HepG2 (cell line): ENCODE results near the gene WDR82. TPM values are rescaled to one million over a fixed set of nuclear protein-coding genes. Genes with fewer than 3 reads are reported as not detected.
A peak's percentile ranks its signal among the peaks of the same experiment; 100 is the strongest.

ENCODE experiments used
- AGO1 ChIP-seq: fragments of 200-400 bp; formaldehyde crosslinking; IDR thresholded peaks from 2 replicates; pipeline ENCODE4 v1.6.1; 2017; ENCODE audit warnings: mild to moderate bottlenecking, low read depth, low read length, moderate library complexity; ENCODE audit not compliant: poor library complexity, severe bottlenecking
- BCL6 ChIP-seq: IDR thresholded peaks from 2 replicates; pipeline ENCODE4 v1.6.1; 2016; ENCODE audit warnings: missing genetic modification reagents, missing compliant biosample characterization
- CEBPB ChIP-seq: IDR thresholded peaks from 2 replicates; pipeline ENCODE4 v1.6.1; 2011; ENCODE audit warnings: low read depth, low read length, improper control_type of control experiment, borderline replicate concordance
- CREB1 ChIP-seq, 2 experiments: fragments of 450-650 bp in 1 of 2; IDR thresholded peaks; 2 replicates each; pipeline ENCODE4 v1.6.1; 2016 to 2017; ENCODE audit warnings: control low read depth in 1 of 2, mild to moderate bottlenecking in 1 of 2, missing compliant biosample characterization in 1 of 2, missing genetic modification characterization in 1 of 2
- DPF2 ChIP-seq: sonication (generic); formaldehyde crosslinking; IDR thresholded peaks from 2 replicates; pipeline ENCODE4 v1.4.0; 2020; ENCODE audit warnings: mild to moderate bottlenecking, low read depth, missing genetic modification reagents, borderline replicate concordance
- EEA1 ChIP-seq: sonication (generic); formaldehyde crosslinking; IDR thresholded peaks from 2 replicates; pipeline ENCODE4 v1.5.1; 2020; ENCODE audit warnings: mild to moderate bottlenecking, missing genetic modification reagents, borderline replicate concordance
- GZF1 ChIP-seq: sonication (generic); formaldehyde crosslinking; IDR thresholded peaks from 2 replicates; pipeline ENCODE4 v1.5.1; 2020; ENCODE audit warnings: mild to moderate bottlenecking, missing genetic modification reagents
- KAT2B ChIP-seq: fragments of 150-350 bp; IDR thresholded peaks from 2 replicates; pipeline ENCODE4 v1.6.1; 2014; ENCODE audit warnings: low read depth, low read length, borderline replicate concordance
- MIXL1 ChIP-seq: IDR thresholded peaks from 2 replicates; pipeline ENCODE4 v1.6.1; 2016
- NR1H2 ChIP-seq: sonication (generic); formaldehyde crosslinking; IDR thresholded peaks from 2 replicates; pipeline ENCODE4 v1.8.1; 2022; ENCODE audit warnings: low read depth, missing genetic modification reagents, borderline replicate concordance
- PHF20 ChIP-seq: sonication (generic); formaldehyde crosslinking; IDR thresholded peaks from 2 replicates; pipeline ENCODE4 v1.5.0; 2020; ENCODE audit warnings: mild to moderate bottlenecking, missing genetic modification reagents
- SIN3B ChIP-seq: fragments of 150-350 bp; IDR thresholded peaks from 2 replicates; pipeline ENCODE4 v1.6.1; 2014; ENCODE audit warnings: low read length
- SMAD3 ChIP-seq: sonication (generic); formaldehyde crosslinking; IDR thresholded peaks from 2 replicates; pipeline ENCODE4 v1.4.0; 2020; ENCODE audit warnings: missing genetic modification reagents
- WIZ ChIP-seq: sonication (generic); formaldehyde crosslinking; IDR thresholded peaks from 2 replicates; pipeline ENCODE4 v1.5.1; 2020; ENCODE audit warnings: mild to moderate bottlenecking, missing genetic modification reagents
- ZBTB20 ChIP-seq: sonication (generic); formaldehyde crosslinking; IDR thresholded peaks from 2 replicates; pipeline ENCODE4 v1.8.1; 2023; ENCODE audit warnings: missing genetic modification reagents, low read depth, mild to moderate bottlenecking, borderline replicate concordance
- ZMYM2 ChIP-seq: sonication (generic); formaldehyde crosslinking; IDR thresholded peaks from 2 replicates; pipeline ENCODE4 v1.8.0; 2022; ENCODE audit warnings: mild to moderate bottlenecking, missing genetic modification reagents
- ZNF260 ChIP-seq: sonication (generic); formaldehyde crosslinking; IDR thresholded peaks from 2 replicates; pipeline ENCODE4 v1.4.0; 2020; ENCODE audit warnings: missing genetic modification reagents, low read depth, mild to moderate bottlenecking, borderline replicate concordance
- ZNF652 ChIP-seq: IDR thresholded peaks from 2 replicates; pipeline ENCODE4 v1.6.1; 2016; ENCODE audit warnings: low read depth, borderline replicate concordance
- ZNF766 ChIP-seq: sonication (generic); formaldehyde crosslinking; IDR thresholded peaks from 2 replicates; pipeline ENCODE4 v1.5.0; 2020; ENCODE audit warnings: missing genetic modification reagents, borderline replicate concordance
- ZNF780A ChIP-seq: sonication (generic); formaldehyde crosslinking; IDR thresholded peaks from 2 replicates; pipeline ENCODE4 v1.8.0; 2022; ENCODE audit warnings: mild to moderate bottlenecking, missing genetic modification reagents, moderate library complexity
- polyA plus RNA-seq, 8 experiments: library from polyadenylated mRNA; depleted of rRNA in 3 of 8; stranded (reverse) in 7 of 8; unstranded in 1 of 8; fragments of >200 nt; fragmentation: Illumina TruSeq in 4 of 8; extraction: Trizol in 4 of 8; gene quantifications; 2 replicates each; pipeline versions ENCODE4 v1.2.1 to v1.2.3, GENCODE V29; 2011 to 2016; ENCODE audit warnings: low read depth in 4 of 8, missing spikeins in 1 of 8, mixed read lengths in 1 of 8; ENCODE audit not compliant: insufficient read depth in 1 of 8
- total RNA-seq, 5 experiments: library from RNA; depleted of rRNA; stranded (reverse); fragments of >200 nt; fragmentation: Illumina TruSeq; extraction: Trizol; gene quantifications; 2 replicates each; pipeline ENCODE4 v1.2.3, GENCODE V29; 2016; ENCODE audit warnings: low read depth in 1 of 5
- TF ChIP-seq, protein P1 (sequence below): IDR thresholded peaks from 2 replicates; pipeline ENCODE4 v1.6.1; 2016
- TF ChIP-seq, protein P2 (sequence below): sonication (generic); formaldehyde crosslinking; IDR thresholded peaks from 2 replicates; pipeline ENCODE4 v1.8.0; 2022; ENCODE audit warnings: mild to moderate bottlenecking, missing genetic modification reagents; ENCODE audit not compliant: insufficient replicate concordance
- TF ChIP-seq, protein P3 (sequence below): fragments of 450-650 bp; IDR thresholded peaks from 2 replicates; pipeline ENCODE4 v1.6.1; 2017
- TF ChIP-seq, protein P4 (sequence below): sonication (generic); formaldehyde crosslinking; conservative IDR thresholded peaks from 2 replicates; pipeline ENCODE4 v1.4.0; 2020; ENCODE audit warnings: missing genetic modification reagents
- TF ChIP-seq, protein P5 (sequence below): sonication (generic); formaldehyde crosslinking; conservative IDR thresholded peaks from 2 replicates; pipeline ENCODE4 v1.4.0; 2020; ENCODE audit warnings: missing genetic modification reagents

Gene WDR82
- total and polyA plus RNA-seq, 2 of the 13 experiments (the other 11 are each of a cell fraction or from before 2014, with no cell fraction given): 39.1 to 59.5 TPM

DNA sequence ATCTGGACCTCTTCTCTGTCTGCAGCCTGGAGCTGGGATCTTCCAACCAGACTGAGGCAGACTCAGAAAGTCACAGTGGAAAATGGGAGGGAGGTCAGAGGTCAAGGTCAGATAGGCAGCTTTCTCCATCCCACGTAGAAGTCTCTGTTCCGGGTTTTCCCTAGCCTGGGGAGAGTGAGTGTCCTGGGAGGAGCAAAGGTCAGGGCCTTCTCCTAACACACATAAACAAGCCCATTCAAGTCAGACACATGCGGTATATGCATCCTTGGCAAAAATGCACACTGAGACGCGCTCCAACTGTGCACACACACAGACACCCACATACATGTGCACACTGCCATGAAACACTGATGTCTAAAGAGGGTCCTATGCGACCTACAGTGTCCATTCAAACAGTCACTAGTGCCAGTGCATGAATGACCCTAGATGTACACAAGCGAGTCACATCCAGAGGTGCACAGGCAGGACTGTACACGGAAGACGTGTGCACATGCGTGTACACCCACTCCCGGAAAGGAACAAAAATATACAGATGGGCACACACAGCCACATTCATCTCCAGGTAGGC, 40.2 kb downstream of the WDR82 start (continued):
- TF ChIP-seq, protein P1, sequence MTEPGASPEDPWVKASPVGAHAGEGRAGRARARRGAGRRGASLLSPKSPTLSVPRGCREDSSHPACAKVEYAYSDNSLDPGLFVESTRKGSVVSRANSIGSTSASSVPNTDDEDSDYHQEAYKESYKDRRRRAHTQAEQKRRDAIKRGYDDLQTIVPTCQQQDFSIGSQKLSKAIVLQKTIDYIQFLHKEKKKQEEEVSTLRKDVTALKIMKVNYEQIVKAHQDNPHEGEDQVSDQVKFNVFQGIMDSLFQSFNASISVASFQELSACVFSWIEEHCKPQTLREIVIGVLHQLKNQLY (CRISPR knock-in tag): 0 out of 2 replicates have a peak, but pooled peaks have one; percentile 27
- TF ChIP-seq AGO1 (no peak), CREB1 (IDR thresholded peaks at IDR 0.05) (no peak), CREB1 (CRISPR knock-in tag; IDR thresholded peaks at IDR 0.05) (no peak), MIXL1 (no peak), KAT2B (no peak), ZNF766 (CRISPR knock-in tag) (no peak), GZF1 (CRISPR knock-in tag) (no peak), ZMYM2 (CRISPR knock-in tag) (peak; percentile 69), SMAD3 (CRISPR knock-in tag) (peak; percentile 60; the same call in 1 of the 2 replicates), ZBTB20 (CRISPR knock-in tag) (no peak; the same call in 1 of the 2 replicates), PHF20 (CRISPR knock-in tag) (0 out of 2 replicates have a peak, but pooled peaks have one; percentile 47), CEBPB (no peak), ZNF780A (CRISPR knock-in tag) (no peak; the same call in 1 of the 2 replicates), BCL6 (CRISPR knock-in tag) (0 out of 2 replicates have a peak, but pooled peaks have one; percentile 31), ZNF260 (CRISPR knock-in tag) (no peak), SIN3B (no peak), ZNF652 (peak; percentile 48; the same call in 1 of the 2 replicates), WIZ (CRISPR knock-in tag) (no peak), DPF2 (CRISPR knock-in tag) (no peak), NR1H2 (CRISPR knock-in tag) (no peak), EEA1 (CRISPR knock-in tag) (no peak)
- TF ChIP-seq, protein P2, sequence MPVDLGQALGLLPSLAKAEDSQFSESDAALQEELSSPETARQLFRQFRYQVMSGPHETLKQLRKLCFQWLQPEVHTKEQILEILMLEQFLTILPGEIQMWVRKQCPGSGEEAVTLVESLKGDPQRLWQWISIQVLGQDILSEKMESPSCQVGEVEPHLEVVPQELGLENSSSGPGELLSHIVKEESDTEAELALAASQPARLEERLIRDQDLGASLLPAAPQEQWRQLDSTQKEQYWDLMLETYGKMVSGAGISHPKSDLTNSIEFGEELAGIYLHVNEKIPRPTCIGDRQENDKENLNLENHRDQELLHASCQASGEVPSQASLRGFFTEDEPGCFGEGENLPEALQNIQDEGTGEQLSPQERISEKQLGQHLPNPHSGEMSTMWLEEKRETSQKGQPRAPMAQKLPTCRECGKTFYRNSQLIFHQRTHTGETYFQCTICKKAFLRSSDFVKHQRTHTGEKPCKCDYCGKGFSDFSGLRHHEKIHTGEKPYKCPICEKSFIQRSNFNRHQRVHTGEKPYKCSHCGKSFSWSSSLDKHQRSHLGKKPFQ: peak; percentile 52
- TF ChIP-seq, protein P3, sequence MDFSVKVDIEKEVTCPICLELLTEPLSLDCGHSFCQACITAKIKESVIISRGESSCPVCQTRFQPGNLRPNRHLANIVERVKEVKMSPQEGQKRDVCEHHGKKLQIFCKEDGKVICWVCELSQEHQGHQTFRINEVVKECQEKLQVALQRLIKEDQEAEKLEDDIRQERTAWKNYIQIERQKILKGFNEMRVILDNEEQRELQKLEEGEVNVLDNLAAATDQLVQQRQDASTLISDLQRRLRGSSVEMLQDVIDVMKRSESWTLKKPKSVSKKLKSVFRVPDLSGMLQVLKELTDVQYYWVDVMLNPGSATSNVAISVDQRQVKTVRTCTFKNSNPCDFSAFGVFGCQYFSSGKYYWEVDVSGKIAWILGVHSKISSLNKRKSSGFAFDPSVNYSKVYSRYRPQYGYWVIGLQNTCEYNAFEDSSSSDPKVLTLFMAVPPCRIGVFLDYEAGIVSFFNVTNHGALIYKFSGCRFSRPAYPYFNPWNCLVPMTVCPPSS: no peak
- TF ChIP-seq, protein P4, sequence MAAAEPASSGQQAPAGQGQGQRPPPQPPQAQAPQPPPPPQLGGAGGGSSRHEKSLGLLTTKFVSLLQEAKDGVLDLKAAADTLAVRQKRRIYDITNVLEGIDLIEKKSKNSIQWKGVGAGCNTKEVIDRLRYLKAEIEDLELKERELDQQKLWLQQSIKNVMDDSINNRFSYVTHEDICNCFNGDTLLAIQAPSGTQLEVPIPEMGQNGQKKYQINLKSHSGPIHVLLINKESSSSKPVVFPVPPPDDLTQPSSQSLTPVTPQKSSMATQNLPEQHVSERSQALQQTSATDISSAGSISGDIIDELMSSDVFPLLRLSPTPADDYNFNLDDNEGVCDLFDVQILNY (CRISPR knock-in tag): 0 out of 2 replicates have a peak, but pooled peaks have one; percentile 20
- TF ChIP-seq, protein P5, sequence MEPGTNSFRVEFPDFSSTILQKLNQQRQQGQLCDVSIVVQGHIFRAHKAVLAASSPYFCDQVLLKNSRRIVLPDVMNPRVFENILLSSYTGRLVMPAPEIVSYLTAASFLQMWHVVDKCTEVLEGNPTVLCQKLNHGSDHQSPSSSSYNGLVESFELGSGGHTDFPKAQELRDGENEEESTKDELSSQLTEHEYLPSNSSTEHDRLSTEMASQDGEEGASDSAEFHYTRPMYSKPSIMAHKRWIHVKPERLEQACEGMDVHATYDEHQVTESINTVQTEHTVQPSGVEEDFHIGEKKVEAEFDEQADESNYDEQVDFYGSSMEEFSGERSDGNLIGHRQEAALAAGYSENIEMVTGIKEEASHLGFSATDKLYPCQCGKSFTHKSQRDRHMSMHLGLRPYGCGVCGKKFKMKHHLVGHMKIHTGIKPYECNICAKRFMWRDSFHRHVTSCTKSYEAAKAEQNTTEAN (CRISPR knock-in tag): no peak
